GM08714 (cell line): Measurements from ENCODE around the gene TAF5L.

Experiments
- H3K4me3 ChIP-seq: fragments of 200-500 bp; sonication (Bioruptor generic); 2 replicates; pipeline ENCODE4 v1.5.1; 2014; ENCODE audit warnings: mild to moderate bottlenecking, low read length, inconsistent platforms
- ZNF274 ChIP-seq: IDR thresholded peaks from 2 replicates; pipeline ENCODE4 v1.6.1; 2012; ENCODE audit warnings: mild to moderate bottlenecking, low read depth, low read length

TAF5L gene

GRCh38 chr1:229557913-229558414, 68.0 kb downstream of the TAF5L start:
- peak overlapping the region; percentile 89 for H3K4me3 ChIP-seq
- no peak for TF ChIP-seq ZNF274

- H3K4me3 ChIP-seq, result peak overlapping the region; percentile 89
- TF ChIP-seq ZNF274, result no peak
Measured at GRCh38 chr1:229557200-229557850, 68.6 kb downstream of the TAF5L start.

DNA sequence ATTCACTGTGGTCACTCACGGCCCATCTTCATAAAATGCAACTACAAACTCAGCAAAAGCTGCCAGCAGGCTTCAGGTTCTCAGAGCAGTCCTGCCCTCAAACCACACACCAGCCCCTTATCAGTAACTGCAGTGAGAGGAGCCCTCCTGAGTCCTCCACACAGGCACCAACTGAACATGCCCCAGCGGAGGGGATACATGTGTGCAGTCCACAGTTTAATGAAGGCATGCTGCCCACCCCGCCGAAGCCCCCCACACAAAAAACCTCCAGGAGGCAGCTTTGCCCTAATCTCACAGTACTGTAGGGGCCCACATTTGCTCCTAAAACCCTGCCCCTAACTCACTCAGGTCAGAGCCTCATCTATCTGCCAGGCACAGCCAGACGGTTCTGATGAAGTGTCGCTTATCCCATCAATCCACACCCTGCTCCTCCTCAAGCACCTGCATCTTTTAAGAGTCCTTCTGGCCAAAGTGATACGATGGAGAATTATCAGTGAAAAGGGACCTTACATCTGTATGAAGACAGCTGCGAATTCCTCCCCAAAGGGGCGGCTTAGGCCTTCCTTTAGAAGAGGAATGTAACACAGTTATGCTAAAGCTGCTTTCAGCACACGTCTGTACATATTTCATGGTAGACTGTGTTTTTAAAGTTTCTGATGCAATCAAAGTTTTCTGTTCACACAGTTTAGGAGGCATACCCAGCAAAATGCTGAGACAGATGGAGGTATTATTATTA, 70.9 kb downstream of the TAF5L start:
- no peak for TF ChIP-seq ZNF274
- H3K4me3 ChIP-seq, result no peak overlapping the region

GRCh38 chr1:229553621-229554130, 72.2 kb downstream of the TAF5L start:
- TF ChIP-seq ZNF274, result no peak
- no peak overlapping the region for H3K4me3 ChIP-seq

DNA sequence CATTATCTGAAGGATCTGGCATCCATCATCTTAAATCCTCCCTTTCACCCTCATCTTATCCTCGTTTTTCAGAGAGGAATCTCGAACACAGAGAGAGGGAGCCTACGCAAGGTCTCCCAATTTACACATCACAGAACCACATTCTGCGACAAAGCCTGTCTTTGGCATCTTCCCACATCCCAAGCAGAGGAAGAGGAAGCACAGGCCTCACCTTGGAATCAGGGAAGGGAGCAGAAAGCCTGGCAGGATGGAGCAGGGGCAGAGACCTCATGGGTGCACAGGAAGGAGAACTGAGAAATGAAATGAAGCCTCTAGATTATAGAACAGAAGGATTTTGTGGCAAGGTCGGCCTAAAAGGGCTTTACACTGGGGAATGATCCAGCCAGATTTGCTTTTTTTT, 73.2 kb downstream of the TAF5L start:
- no peak overlapping the region for H3K4me3 ChIP-seq
- no peak for TF ChIP-seq ZNF274

GRCh38 chr1:229550812-229551567, 74.9 kb downstream of the TAF5L start:
- TF ChIP-seq ZNF274, result no peak
- H3K4me3 ChIP-seq, result no peak overlapping the region

- no peak for TF ChIP-seq ZNF274
- no peak overlapping the region for H3K4me3 ChIP-seq
Measured at GRCh38 chr1:229547542-229547941, 78.4 kb downstream of the TAF5L start.

DNA sequence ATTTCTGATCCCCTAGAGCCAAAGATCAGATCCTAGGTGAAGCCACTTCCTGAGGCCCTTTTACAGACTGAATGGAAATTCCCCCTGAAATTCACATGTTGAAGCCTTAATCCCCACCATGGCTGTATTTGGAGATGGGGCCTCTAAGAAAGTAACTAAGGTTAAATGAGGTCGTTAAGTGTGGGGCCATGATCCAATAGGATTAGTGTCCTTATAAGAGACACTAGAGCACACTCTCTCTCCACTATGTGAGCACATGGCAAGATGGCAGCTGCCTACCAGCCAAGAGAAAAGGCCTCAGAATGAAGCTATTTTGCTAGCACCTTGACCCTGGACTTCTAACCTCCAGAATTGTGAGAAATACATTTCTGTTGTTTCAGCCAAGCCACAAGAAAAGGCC, 81.3 kb downstream of the TAF5L start:
- no peak overlapping the region for H3K4me3 ChIP-seq
- TF ChIP-seq ZNF274, result no peak
